ENCODE measurements around the gene CKS1B.

CKS1B gene

GRCh38 chr1:155003227-155003765, 28.8 kb downstream of the CKS1B start:
- DNase-seq: no peak

GRCh38 chr1:155003766-155004351, 29.4 kb downstream of the CKS1B start:
- no peak for DNase-seq

GRCh38 chr1:155004352-155005075, 30.0 kb downstream of the CKS1B start:
- DNase-seq: no peak

GRCh38 chr1:155005076-155006011, 30.9 kb downstream of the CKS1B start:
- no peak for DNase-seq

GRCh38 chr1:155006601-155007101, 32.2 kb downstream of the CKS1B start:
- DNase-seq: peak; percentile 59 to 61

GRCh38 chr1:155007251-155007828, 32.9 kb downstream of the CKS1B start:
- no peak for DNase-seq

- no peak for DNase-seq
Observed at GRCh38 chr1:155008015-155008941, 33.8 kb downstream of the CKS1B start.

GRCh38 chr1:155009221-155009711, 34.8 kb downstream of the CKS1B start:
- no peak for DNase-seq

GRCh38 chr1:155009742-155010141, 35.3 kb downstream of the CKS1B start:
- DNase-seq: no peak

- DNase-seq: peak in 1 of 2 donors; percentile 42
Observed at GRCh38 chr1:155010211-155010918, 35.9 kb downstream of the CKS1B start.

GRCh38 chr1:155011004-155011416, 36.5 kb downstream of the CKS1B start:
- no peak for DNase-seq

GRCh38 chr1:155011437-155012025, 37.0 kb downstream of the CKS1B start:
- DNase-seq: no peak

- peak; percentile 83 to 86 for DNase-seq
Observed at GRCh38 chr1:155012026-155012546, 37.6 kb downstream of the CKS1B start.

GRCh38 chr1:155012776-155013602, 38.5 kb downstream of the CKS1B start:
- DNase-seq: peak in 1 of 2 donors; percentile 50

GRCh38 chr1:155013632-155014031, 39.2 kb downstream of the CKS1B start:
- DNase-seq: no peak

GRCh38 chr1:155014709-155015508, 40.4 kb downstream of the CKS1B start:
- no peak for DNase-seq

- no peak for DNase-seq
Observed at GRCh38 chr1:155015527-155016230, 41.2 kb downstream of the CKS1B start.
